Ishikawa (cell line): ENCODE results near the gene POLA2.
A peak's percentile ranks its signal among the peaks of the same experiment; 100 is the strongest.

Experiments
- CEBPB ChIP-seq: IDR thresholded peaks from 2 replicates; pipeline ENCODE4 v1.6.1; 2012
- CREB1 ChIP-seq: IDR thresholded peaks from 2 replicates; pipeline ENCODE4 v1.6.1; 2012; ENCODE audit warnings: low read depth
- EGR1 ChIP-seq: IDR thresholded peaks from 2 replicates; pipeline ENCODE4 v1.6.1; 2012
- EP300 ChIP-seq: IDR thresholded peaks from 2 replicates; pipeline ENCODE4 v1.6.1; 2012; ENCODE audit warnings: borderline replicate concordance
- FOXM1 ChIP-seq: IDR thresholded peaks from 2 replicates; pipeline ENCODE4 v1.6.1; 2012; ENCODE audit warnings: low read depth, borderline replicate concordance
- MAX ChIP-seq: IDR thresholded peaks from 2 replicates; pipeline ENCODE4 v1.6.1; 2012
- NFIC ChIP-seq: IDR thresholded peaks from 2 replicates; pipeline ENCODE4 v1.6.1; 2012
- RAD21 ChIP-seq: IDR thresholded peaks from 2 replicates; pipeline ENCODE4 v1.6.1; 2012; ENCODE audit warnings: low read depth
- REST ChIP-seq: IDR thresholded peaks from 2 replicates; pipeline ENCODE4 v1.6.1; 2012; ENCODE audit warnings: low read depth, mild to moderate bottlenecking
- TAF1 ChIP-seq: IDR thresholded peaks from 2 replicates; pipeline ENCODE4 v1.6.1; 2012; ENCODE audit warnings: low read depth, mild to moderate bottlenecking
- TCF12 ChIP-seq: IDR thresholded peaks from 2 replicates; pipeline ENCODE4 v1.6.1; 2012; ENCODE audit warnings: low read depth
- TEAD4 ChIP-seq: IDR thresholded peaks from 2 replicates; pipeline ENCODE4 v1.6.1; 2012
- USF1 ChIP-seq: IDR thresholded peaks from 2 replicates; pipeline ENCODE4 v1.6.1; 2012
- YY1 ChIP-seq: IDR thresholded peaks from 2 replicates; pipeline ENCODE4 v1.6.1; 2012; ENCODE audit warnings: low read depth
- ZBTB7A ChIP-seq: IDR thresholded peaks from 2 replicates; pipeline ENCODE4 v1.6.1; 2012; ENCODE audit warnings: low read depth

The POLA2 gene

GRCh38 chr11:65277631-65278277 lies 16.0 kb downstream of the POLA2 start:
- TF ChIP-seq FOXM1 (no peak), EP300 (no peak), RAD21 (no peak), CEBPB (no peak), USF1 (no peak), MAX (no peak), CREB1 (no peak)

- TF ChIP-seq REST = no peak
- peak; percentile 35; the same call in 1 of the 2 replicates for TF ChIP-seq TEAD4
- no peak for TF ChIP-seq YY1
- TF ChIP-seq ZBTB7A = no peak
- no peak for TF ChIP-seq NFIC
- TF ChIP-seq EGR1 = no peak
- no peak for TF ChIP-seq TCF12
- no peak for TF ChIP-seq MAX
Measured at GRCh38 chr11:65278356-65278755, 16.6 kb downstream of the POLA2 start.

- TF ChIP-seq REST = no peak
- no peak for TF ChIP-seq MAX
- no peak for TF ChIP-seq CREB1
Measured at GRCh38 chr11:65279279-65279678, 17.5 kb downstream of the POLA2 start.

GRCh38 chr11:65279741-65280440 lies 18.1 kb downstream of the POLA2 start:
- TF ChIP-seq TCF12 = no peak
- TF ChIP-seq NFIC = no peak
- no peak for TF ChIP-seq TEAD4
- TF ChIP-seq USF1 = no peak
- TF ChIP-seq EGR1 = no peak
- no peak for TF ChIP-seq FOXM1
- TF ChIP-seq TAF1 = no peak
- TF ChIP-seq ZBTB7A = no peak
- TF ChIP-seq CREB1 = no peak
- TF ChIP-seq CEBPB = no peak
- TF ChIP-seq MAX = no peak
- TF ChIP-seq RAD21 = no peak
- no peak for TF ChIP-seq REST
- no peak for TF ChIP-seq EP300
- TF ChIP-seq YY1 = no peak
